GM21717 (cell line): ENCODE data around the gene PGAM2.
A peak's percentile ranks its signal among the peaks of the same experiment; 100 is the strongest.

Experiments
- ATAC-seq: cut with Tn5 transposase; IDR thresholded peaks from one replicate; pipeline ENCODE4 v1.9.1; 2021; ENCODE audit warnings: mild to moderate bottlenecking, moderate library complexity; ENCODE audit not compliant: unreplicated experiment

PGAM2 gene

DNA sequence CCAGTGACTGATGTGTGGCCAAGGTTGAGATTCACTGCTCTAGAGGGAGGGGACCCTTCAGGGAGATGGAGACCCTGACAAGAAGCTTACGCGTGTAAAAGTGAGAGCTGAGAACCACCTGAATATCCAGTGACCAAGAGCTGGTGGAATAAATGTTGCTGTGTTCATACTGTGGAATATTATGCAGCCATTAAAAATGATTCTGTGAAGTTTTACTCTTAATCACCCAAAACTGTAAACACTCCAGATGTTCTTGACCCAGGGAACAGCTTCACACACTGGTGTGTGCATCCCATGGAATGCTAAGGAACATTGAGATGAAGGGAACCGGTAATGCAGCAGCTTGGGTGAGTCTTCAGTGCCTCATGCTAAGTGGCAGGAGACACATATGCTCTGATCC lies 21.3 kb upstream of the PGAM2 start:
- ATAC-seq = no peak

DNA sequence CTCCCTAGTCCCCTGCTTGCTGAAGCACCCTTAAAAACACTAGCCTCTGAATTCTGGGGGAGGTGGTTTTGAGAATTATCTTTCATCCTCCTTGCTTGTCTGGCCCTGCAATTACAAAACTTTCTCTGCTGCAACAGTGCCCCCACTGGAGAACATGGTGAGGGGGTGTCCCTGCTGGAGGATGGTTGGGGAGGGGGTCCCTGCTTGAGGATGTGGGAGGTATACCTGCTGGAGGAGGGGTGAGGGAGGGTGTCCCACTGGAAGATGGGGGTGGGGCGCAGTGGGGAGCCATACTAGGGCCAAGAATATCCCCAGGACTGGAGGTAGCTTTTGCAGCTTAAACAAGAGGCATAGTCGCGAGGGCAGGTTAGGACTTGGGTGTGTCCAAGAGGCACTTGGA lies 20.2 kb upstream of the PGAM2 start:
- ATAC-seq = no peak

DNA sequence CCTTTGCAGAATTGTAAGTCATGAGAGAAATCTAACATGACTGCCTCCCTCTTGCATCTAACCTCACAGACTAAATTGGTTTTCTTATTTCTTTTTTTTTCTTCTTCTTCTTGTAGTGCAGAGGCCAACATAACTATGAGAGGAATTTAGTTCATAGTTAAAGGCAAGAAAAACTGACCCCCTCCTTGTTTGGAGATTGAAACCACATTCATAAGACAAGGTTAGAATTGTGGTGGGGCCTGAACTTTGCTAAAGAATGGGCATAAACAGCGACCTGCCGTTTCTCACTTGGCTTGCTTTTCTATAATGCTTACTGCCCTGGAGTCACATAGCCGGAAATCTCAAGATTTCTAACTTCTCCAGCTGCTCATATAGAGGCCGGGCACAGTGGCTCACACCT lies 19.3 kb upstream of the PGAM2 start:
- no peak for ATAC-seq

DNA sequence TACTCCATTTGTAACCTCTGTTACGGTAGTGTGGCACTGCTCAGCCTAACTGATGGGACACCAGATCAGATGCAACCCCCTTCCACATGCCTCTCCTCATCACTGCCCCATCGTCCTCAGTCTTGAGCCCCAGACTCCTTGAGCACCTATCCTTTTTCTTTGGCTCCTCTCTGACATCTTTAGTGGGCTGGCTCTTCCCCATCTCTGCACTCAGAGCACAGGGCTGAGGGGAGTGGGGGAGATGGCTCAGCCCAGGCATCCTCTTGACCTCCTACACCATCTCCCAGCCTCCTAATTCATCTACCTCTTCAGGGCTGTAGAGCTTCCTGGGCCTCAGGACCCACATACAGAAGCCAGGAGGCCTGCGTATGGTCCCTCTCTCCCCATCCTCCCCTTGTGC lies 18.4 kb upstream of the PGAM2 start:
- no peak for ATAC-seq

DNA sequence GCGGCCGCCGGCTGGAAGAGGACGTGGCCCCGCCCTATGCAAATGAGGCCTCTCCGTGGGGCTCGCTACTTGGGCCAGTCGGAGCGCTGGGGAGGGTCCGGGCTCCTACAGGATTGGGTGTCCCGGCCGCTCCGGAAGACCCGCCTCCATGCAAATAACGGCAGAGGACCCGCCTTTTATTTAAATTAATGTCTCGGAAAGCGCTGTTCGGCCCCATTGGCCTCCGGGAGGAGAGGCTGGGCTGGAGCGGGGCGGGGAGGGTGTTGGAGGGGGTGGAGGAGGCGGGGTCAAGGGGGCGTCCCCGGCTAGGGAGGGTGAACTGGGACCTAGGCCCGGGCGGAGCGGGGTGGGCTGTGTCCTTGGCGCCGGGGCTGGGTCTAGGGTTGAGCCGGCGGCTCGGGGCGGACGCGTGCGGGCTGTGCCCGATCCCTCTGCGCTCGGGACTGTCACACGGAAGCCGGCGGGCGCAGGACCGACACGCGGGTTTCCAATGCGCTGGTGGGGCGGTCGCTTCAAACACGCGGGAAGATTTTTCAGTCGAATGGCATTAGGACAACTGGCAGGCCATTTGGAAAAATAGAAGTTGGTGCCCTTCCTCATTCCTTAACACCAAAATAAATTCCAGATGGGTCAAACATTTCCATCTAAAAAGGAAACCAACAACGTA lies 17.3 kb upstream of the PGAM2 start:
- ATAC-seq = peak; percentile 87

DNA sequence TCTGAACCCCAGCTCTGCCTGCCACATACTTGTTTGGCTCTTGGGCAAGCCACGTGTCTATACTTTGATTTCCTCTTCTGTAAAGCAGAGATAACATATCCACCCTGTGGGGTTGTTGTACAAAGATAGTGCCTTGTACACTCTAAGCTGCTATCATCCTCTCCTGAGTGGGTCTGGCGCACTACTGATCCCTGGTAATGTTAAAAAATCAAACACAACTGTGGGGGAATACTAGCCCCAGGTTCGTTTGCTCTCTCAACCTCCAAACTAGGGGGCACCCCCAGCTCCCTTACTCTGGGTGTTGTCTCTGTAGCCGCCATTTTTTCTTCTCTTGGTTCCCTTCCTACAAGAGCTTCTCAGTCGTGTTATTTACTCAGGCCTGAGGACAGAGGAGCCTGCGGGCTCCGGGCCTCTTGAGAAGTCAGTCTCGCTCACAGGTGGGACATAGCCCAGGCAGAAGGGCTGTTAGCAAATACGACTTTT lies 15.9 kb upstream of the PGAM2 start:
- ATAC-seq = no peak

DNA sequence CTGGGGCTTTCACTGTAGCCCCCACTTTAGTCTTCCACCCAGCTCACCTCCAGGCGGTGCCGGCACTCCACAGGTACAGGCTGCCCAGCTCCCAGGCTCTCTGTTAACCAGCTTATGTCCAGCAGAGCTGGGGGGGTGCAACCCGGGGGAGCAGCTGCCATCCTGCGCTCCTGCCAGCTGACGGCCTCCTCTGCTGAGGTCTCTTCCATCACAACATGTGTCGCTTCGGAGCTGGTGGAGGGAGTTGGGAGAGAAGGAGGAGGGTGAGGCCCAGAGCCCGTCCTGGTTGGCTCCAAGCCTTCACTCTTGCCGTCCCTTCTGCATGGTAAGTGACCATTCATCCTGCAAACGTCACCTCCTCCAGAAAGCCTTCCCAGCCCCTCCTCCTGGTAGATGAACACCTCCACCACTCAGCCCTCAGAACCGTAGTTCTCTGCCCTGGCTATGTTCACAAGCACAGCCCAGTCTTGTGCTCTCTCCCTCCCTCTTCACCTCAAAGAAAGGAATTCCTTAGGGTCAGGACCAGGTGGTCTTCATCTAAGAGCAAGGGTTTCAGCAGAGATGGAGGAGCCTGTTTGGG lies 15.4 kb upstream of the PGAM2 start:
- no peak for ATAC-seq

DNA sequence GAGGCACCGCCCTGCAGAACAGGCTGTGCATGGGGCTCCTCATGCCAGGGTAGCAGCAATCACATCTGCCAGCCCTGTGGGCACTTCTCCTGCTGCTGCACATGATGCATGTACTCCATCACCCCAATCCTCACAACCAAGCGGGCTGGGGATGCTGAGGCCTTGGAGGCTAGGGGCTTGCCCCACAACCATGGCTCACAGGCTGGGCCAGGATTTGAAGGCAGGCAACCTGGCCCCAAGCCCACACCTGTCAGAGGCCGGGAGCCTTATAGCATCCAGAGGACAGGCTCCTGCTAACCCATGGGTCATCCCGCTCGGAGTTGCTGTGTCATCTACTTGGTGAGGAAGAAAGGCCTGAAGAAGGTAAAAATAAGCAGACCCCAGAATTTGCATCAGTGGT lies 14.8 kb upstream of the PGAM2 start:
- ATAC-seq = no peak

DNA sequence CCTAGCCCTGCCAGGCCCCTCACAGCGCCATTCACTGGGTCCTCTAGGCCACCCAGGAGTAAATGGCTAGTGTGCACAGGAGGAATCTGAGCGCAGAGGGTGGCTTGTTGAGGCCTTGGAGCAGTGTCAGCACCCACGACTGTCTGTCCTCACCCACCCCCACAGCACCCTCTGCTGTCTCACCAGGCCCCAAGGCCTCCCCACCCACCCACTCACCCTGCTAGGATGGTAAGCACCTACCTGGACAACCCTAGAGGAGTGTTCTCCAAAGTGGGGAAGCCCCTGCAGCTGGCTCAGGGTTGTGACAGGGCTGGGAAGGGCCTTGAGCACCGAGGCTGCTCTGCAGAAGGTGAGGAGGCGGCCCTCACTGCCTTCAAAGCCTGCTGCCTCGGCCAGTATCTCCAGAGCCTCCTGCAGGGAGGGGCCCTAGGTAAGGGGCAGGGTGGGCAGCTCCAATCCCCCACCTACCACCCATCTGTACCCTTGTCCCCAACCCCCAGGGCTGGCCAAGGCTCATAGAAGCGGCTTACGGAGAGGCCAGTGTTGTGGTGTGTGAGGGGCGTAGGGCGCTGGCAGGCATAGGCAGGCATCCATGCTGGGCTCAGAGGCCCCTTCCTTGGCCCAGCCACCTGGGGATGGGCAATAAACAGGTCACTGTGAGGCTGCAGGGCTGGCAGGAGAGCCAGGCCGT lies 14.1 kb upstream of the PGAM2 start:
- no peak for ATAC-seq

DNA sequence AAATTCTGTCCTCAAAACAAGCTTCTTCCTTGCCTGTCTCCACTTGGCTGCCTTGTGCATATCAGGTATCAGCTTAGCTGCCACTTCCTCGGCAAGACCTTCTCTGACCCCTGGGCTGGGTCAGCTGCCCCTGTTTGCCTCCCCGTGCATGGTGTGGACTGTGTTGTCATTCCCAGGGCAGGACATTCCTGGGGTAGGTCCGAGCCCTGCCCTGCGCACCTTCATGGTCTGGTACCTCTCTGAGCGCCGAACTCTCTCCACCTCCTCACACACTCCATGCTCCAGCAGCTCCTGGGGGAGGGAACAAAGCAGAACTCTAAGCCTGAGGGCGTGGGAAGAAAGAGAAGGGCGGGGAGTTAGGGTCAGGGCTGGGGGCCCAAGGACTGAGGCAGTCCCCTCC lies 13.2 kb upstream of the PGAM2 start:
- no peak for ATAC-seq

DNA sequence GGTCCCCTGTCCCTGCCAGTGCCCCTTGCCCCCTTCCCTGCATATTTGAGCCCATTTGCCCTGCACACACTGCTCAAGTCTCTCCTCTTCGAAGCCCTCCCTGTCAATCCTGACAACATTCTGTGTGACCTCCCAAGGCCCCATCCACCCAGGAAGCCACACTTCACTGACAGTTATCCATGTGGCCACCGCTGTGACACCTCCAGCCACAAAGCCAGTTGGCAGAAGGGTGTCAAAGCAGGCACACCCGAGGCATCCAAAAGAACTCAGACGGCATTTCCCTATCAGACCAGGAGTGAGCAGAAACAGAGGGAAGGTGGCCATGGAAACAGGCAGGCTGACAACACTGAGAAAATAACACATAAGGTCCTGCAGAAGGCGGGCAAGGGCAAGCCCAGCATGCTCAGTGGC lies 12.3 kb upstream of the PGAM2 start:
- no peak for ATAC-seq

DNA sequence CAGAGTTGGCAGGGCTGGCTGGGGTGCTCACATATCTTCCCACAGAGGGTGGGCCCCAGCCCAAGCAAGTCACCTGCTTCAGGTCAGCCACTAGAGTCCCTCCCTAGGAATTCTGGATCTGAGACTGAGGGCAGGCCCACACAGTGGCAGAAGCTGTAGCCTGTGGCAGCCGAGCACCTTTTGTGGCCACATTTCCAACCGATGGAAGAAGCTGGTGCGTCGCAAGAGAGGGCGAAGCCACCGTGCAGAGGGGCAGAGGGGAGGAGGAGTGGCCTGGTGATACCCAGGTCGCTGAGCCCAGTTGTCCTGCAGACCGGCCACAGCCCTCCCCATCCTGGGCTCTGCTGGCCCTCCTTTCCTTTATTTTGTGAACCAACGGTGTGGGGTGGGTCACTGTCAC lies 11.7 kb upstream of the PGAM2 start:
- ATAC-seq = no peak

DNA sequence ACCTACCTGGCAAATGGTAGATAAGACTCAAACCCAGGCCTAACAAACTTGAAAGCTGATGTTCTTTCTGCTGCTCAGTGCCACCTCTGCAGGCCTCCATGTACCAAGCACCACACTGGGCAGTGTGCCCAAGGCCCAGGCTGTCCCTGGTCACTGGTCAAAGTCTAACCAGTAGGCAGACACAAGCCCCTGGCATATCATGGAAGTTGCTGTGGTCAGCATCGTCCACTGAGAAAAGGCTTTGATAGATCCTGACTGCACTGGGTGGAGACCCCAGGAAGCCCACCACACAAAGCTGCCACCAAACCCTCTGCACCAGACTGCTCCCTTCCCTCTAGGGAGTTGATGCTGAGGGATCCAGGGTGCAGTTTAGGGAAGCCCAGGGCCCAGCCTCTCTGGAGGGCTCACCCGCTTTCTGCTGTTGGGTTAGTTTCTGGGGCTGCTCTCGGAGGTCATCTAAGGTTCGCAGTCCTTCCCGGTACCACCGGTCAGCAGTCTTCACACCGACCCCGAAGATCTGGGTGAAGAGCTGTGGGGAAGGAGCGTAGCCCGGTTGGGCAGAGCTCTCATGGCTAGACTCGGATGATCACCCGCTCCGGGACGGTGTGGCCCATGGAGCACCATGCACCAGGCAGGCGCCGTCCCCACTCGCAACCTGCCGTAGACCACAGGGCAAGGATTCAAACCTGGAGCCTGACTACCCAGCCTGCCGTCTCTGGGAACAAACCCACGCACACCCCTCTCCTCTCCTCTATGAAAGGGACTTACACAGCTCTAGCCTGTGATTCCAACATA lies 10.9 kb upstream of the PGAM2 start:
- ATAC-seq = no peak

DNA sequence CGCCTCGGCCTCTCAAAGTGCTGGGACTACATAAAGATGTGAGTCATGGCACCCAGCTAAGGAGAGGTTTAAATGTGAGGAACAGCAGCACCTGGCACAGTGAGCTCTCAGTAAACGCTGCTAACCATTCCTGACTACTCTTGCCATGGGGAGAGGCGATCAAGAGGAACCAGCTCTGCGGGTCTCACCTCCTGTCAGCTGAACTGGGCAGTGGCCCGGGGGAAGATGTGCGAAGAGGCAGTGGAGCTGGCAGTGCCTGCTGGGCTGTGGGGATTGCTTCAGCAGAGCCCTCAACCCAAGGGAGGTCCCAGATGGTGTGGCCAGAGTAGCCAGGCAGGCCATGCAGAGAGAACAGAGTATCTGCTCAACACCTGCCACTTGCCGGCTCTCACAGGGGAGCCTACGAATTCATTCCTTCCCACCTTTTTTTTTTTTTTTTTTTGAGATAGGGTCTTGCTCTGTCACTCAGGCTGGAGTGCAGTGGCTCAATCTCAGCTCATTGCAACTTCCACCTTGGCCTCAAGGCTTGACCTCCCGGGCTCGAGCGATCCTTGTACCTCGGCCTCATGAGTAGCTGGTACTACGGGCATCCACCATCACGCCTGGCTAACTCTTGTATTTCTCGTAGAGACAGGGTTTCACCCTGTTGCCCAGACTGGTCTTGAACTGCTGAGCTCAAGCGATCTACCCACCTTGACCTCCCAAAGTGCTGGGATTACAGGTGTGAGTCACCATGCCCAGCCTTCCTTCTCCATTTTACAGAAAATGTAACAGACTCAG lies 10.1 kb upstream of the PGAM2 start:
- ATAC-seq = no peak

DNA sequence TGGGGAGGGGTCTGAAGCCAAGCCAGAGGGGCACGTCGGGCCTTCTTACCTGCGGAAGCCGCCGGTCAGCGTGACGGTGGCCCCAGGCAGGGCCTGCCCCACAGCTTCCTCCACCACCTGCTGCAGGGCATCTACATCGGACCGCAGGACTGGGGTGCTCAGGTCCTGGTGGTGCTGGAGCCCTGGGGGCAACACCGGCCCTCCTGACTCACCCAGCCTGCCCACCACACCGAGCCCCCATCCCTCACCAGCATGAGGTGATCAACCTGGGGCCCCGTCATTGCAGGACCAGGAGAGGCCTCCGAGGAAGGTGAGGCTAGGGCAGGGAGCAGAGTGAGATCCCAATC lies 9.0 kb upstream of the PGAM2 start:
- no peak for ATAC-seq

DNA sequence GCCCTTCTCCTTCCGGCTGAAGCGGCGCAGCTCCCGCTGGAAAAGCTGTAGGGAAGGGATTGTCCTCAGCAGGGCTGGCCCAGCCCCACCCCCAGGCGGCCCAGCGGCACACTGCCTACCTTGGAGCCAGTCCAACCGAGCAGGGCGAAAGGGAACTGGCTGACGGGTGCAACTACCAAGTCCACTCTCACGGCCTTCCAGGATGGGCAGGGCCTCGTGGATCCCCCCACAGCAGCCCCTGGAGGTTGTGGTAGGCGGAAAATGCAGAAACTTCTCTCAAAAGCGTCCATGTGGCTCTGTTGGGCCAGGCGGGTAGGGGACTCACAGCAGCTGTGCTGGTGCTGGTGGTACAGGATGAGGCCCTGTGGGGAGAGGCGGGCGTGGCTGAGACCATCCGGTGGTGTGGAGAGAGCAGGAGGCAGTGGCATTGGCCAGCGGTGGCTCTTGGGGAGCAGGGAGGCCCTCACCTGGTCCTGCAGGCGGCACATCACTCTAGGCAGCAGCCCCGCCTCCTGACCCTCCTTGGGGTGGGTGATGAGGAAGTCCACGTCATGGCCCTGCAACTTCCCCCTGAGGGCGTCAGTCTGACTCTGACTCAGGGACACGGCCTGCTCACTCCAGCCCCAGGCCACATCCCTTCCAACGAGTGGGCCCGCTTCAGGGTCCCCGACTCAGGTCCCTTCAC lies 8.4 kb upstream of the PGAM2 start:
- ATAC-seq = peak; percentile 58

DNA sequence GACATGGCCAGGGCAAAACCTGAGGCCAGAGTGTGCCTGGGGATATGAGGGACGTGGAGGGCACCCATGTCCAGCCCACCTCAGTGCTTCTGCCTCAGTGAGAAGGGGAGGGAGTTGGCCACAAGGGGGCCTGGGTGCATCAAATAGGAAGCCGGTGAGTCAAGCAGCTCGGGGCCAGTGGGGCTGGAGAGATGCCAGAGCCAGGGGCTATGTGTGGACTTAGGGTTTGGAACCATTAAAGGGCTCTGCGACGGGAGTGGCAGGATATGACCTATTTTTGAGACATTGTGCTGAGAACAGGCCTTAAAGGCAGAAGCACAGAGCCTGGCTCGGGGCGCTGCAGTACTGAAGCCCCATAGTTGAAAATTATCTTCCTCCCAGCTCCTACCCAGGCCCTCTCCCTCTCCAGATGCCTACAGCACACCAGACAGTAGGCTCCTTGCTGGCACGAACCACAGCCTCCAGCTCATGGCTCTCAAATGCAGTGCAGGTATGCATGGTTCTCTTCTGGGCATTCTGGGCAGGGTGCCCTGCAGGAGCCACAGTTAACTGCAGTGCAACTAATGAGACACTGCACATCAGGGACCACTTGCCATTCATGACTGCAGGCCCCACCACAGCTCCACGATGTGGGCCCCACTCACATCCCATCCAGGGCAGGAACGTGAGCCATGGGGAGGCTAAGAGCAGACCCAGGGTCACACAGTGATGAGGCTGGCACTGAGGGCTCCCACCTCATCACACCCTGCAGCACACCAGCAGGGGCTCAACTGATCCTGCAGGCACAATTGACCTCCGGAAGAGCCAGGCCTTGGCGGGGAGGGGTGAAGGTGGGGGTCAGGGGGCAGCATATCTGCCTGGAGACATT lies 7.2 kb upstream of the PGAM2 start:
- no peak for ATAC-seq

DNA sequence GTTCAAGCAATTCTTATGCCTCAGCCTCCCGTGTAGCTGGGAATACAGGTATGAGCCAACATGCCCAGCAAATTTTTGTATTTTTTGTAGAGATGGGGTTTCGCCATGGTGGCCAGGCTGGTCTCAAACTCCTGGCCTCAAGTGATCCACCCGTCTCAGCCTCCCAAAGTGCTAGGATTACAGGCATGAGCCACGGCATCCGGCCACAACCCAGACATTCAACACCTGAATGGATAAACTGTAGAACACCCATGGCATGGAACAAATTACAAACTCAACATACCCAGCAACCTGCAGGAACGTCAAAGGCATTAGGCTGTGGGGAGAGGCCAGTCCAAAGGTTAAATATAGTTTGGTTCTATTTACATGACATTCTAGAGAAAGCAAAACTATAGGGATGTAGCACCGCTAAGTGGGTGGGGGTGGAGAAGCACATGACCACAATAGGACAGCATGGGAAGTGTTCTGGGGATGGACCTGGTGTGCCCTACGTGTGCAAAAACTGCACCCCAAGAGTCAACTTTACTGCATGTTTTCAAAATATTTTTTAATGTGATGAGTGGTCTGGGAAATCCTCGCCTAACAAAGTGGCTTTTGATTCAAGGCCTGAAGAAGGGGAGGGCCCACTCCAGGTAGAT lies 6.5 kb upstream of the PGAM2 start:
- no peak for ATAC-seq

DNA sequence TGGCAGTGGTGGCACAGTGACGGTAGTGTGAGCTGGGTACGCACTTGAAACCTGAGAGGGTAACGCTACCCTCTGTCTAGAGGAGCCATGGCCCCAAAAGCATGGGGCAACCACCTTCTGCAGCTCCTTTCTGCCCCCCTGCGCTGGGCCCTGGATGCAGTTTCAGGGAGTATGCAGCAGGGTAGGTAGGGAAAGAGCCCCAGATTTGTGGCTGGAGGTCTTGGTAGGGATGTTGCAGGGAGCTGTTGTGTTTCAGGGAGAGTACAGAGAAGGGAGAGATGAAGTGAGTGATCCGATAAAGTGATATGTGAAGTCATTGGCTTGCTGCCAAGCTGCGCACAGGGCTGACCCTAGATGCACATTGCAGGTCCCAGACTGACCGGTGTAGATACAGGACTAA lies 2.7 kb upstream of the PGAM2 start:
- no peak for ATAC-seq
